GM12892 (cell line): ENCODE data around the gene LRRC61.

Experiments
- POLR2A ChIP-seq: IDR thresholded peaks from 2 replicates; pipeline ENCODE4 v1.6.1; 2011; ENCODE audit warnings: low read depth, low read length, control low read depth
- POLR2AphosphoS5 ChIP-seq: IDR thresholded peaks from 2 replicates; pipeline ENCODE4 v1.6.1; 2011; ENCODE audit warnings: low read depth, low read length, control low read depth

GRCh38 chr7:150384406-150385301, 61.5 kb downstream of the LRRC61 start:
- TF ChIP-seq POLR2AphosphoS5 (no peak), POLR2A (no peak)
